HepG2 (cell line): Measurements from ENCODE around the gene ZNF341. TPM values are rescaled to one million over a fixed set of nuclear protein-coding genes. Genes with fewer than 3 reads are reported as not detected.
A peak's percentile ranks its signal among the peaks of the same experiment; 100 is the strongest.

Experiments used
- BCL3 ChIP-seq: sonication (generic); formaldehyde crosslinking; IDR thresholded peaks from 2 replicates; pipeline ENCODE4 v1.5.1; 2020; ENCODE audit warnings: mild to moderate bottlenecking, missing genetic modification reagents, moderate library complexity
- ELF1 ChIP-seq: sonication (generic); formaldehyde crosslinking; IDR thresholded peaks from 2 replicates; pipeline ENCODE4 v1.4.0; 2020; ENCODE audit warnings: missing genetic modification reagents
- MAFK ChIP-seq, 2 experiments: IDR thresholded peaks in 1 of 2; conservative IDR thresholded peaks in 1 of 2; 2 replicates each; pipeline ENCODE4 v1.6.1; 2011; ENCODE audit warnings: improper control_type of control experiment in 2 of 2, low read length in 2 of 2
- NKX3-1 ChIP-seq: sonication (generic); formaldehyde crosslinking; IDR thresholded peaks from 2 replicates; pipeline ENCODE4 v1.5.0; 2020; ENCODE audit warnings: missing genetic modification reagents
- PLRG1 ChIP-seq: fragments of 450-650 bp; conservative IDR thresholded peaks from 2 replicates; pipeline ENCODE4 v1.6.1; 2016
- PTBP1 ChIP-seq: fragments of 200-400 bp; formaldehyde crosslinking; IDR thresholded peaks from 2 replicates; pipeline ENCODE4 v1.6.1; 2018; ENCODE audit warnings: low read length, low read depth; ENCODE audit not compliant: poor library complexity, severe bottlenecking
- RBAK ChIP-seq: sonication (generic); formaldehyde crosslinking; IDR thresholded peaks from 2 replicates; pipeline ENCODE4 v1.5.1; 2020; ENCODE audit warnings: mild to moderate bottlenecking, missing genetic modification reagents
- REST ChIP-seq, 2 experiments: IDR thresholded peaks; 2 replicates each; pipeline ENCODE4 v1.6.1; 2011 to 2012; ENCODE audit warnings: low read length in 2 of 2, borderline replicate concordance in 1 of 2, low read depth in 1 of 2, mild to moderate bottlenecking in 1 of 2, moderate library complexity in 1 of 2
- SNAI1 ChIP-seq: sonication (generic); formaldehyde crosslinking; IDR thresholded peaks from 2 replicates; pipeline ENCODE4 v1.5.0; 2020; ENCODE audit warnings: mild to moderate bottlenecking, missing genetic modification reagents, borderline replicate concordance
- SRSF9 ChIP-seq: fragments of 200-400 bp; formaldehyde crosslinking; IDR thresholded peaks from 2 replicates; pipeline ENCODE4 v1.6.1; 2018; ENCODE audit warnings: borderline replicate concordance, mild to moderate bottlenecking, low read depth, low read length; ENCODE audit not compliant: insufficient read depth, poor library complexity, severe bottlenecking
- TAF15 ChIP-seq: fragments of 200-400 bp; formaldehyde crosslinking; IDR thresholded peaks from one replicate; pipeline ENCODE4 v1.6.1; 2018; ENCODE audit warnings: mild to moderate bottlenecking, low read depth, low read length; ENCODE audit not compliant: poor library complexity, severe bottlenecking
- ZBTB40 ChIP-seq, 2 experiments: fragments of 450-650 bp in 1 of 2; sonication (generic) in 1 of 2; formaldehyde crosslinking in 1 of 2; IDR thresholded peaks; 2 replicates each; pipeline versions ENCODE4 v1.6.1 to v1.8.0; 2016 to 2022; ENCODE audit warnings: antibody characterized with exemption in 1 of 2, mild to moderate bottlenecking in 1 of 2, missing genetic modification reagents in 1 of 2
- ZNF205 ChIP-seq: IDR thresholded peaks from 2 replicates; pipeline ENCODE4 v1.6.1; 2018; ENCODE audit warnings: missing biosample characterization, missing genetic modification reagents
- ZNF354B ChIP-seq: sonication (generic); formaldehyde crosslinking; IDR thresholded peaks from 2 replicates; pipeline ENCODE4 v1.8.0; 2022; ENCODE audit warnings: mild to moderate bottlenecking, missing genetic modification reagents
- ZNF703 ChIP-seq: sonication (generic); formaldehyde crosslinking; IDR thresholded peaks from 2 replicates; pipeline ENCODE4 v1.5.1; 2020; ENCODE audit warnings: missing genetic modification reagents, mild to moderate bottlenecking, moderate library complexity, borderline replicate concordance
- polyA plus RNA-seq, 8 experiments: library from polyadenylated mRNA; depleted of rRNA in 3 of 8; stranded (reverse) in 7 of 8; unstranded in 1 of 8; fragments of >200 nt; fragmentation: Illumina TruSeq in 4 of 8; extraction: Trizol in 4 of 8; gene quantifications; 2 replicates each; pipeline versions ENCODE4 v1.2.1 to v1.2.3, GENCODE V29; 2011 to 2016; ENCODE audit warnings: low read depth in 4 of 8, missing spikeins in 1 of 8, mixed read lengths in 1 of 8; ENCODE audit not compliant: insufficient read depth in 1 of 8
- total RNA-seq, 5 experiments: library from RNA; depleted of rRNA; stranded (reverse); fragments of >200 nt; fragmentation: Illumina TruSeq; extraction: Trizol; gene quantifications; 2 replicates each; pipeline ENCODE4 v1.2.3, GENCODE V29; 2016; ENCODE audit warnings: low read depth in 1 of 5

The ZNF341 gene
- total and polyA plus RNA-seq, 2 of the 13 experiments (the other 11 are each of a cell fraction or from before 2014, with no cell fraction given): 1.1 to 2.2 TPM

- TF ChIP-seq ZBTB40 (IDR thresholded peaks at IDR 0.05): no peak
- no peak for TF ChIP-seq ZBTB40 (CRISPR knock-in tag; IDR thresholded peaks at IDR 0.05)
- TF ChIP-seq RBAK (CRISPR knock-in tag): 0 out of 2 replicates have a peak, but pooled peaks have one; percentile 27
- TF ChIP-seq NKX3-1: no peak
- TF ChIP-seq REST (IDR thresholded peaks at IDR 0.05; ENCODE audit: borderline replicate concordance in 1 of 2, low read depth in 1 of 2, low read length in 2 of 2): no peak; a peak in 1 of 4 replicates
- 0 out of 2 replicates have a peak, but pooled peaks have one; percentile 24 for TF ChIP-seq ELF1 (CRISPR knock-in tag)
- TF ChIP-seq MAFK (conservative IDR thresholded peaks at IDR 0.05 in 1 of 2, IDR thresholded peaks at IDR 0.05 in 1 of 2; ENCODE audit: low read length in 2 of 2): no peak
- peak; percentile 76; the same call in 1 of the 2 replicates for TF ChIP-seq ZNF205
- TF ChIP-seq PTBP1: no peak
- TF ChIP-seq BCL3 (CRISPR knock-in tag): no peak; the same call in none of the 2 replicates
- peak; percentile 34; the same call in 1 of the 2 replicates for TF ChIP-seq ZNF703
- TF ChIP-seq SRSF9: no peak
- no peak for TF ChIP-seq ZNF354B (CRISPR knock-in tag)
- TF ChIP-seq SNAI1 (CRISPR knock-in tag): no peak
- no peak for TF ChIP-seq PLRG1
- TF ChIP-seq TAF15: no peak
Measured at GRCh38 chr20:33731693-33732165, at the start of gene ZNF341 (continued).
